HG03565 (cell line): ENCODE measurements around the gene OMG.
"Not testable (repeated sequence)": the region's sequence is repeated elsewhere in the genome, so short reads cannot be mapped to it uniquely, and the experiment has no call there.

Source experiments
- ATAC-seq: cut with Tn5 transposase; IDR thresholded peaks from one replicate; pipeline ENCODE4 v1.9.1; 2021; ENCODE audit warnings: mild to moderate bottlenecking, moderate library complexity; ENCODE audit not compliant: unreplicated experiment

Gene OMG

DNA sequence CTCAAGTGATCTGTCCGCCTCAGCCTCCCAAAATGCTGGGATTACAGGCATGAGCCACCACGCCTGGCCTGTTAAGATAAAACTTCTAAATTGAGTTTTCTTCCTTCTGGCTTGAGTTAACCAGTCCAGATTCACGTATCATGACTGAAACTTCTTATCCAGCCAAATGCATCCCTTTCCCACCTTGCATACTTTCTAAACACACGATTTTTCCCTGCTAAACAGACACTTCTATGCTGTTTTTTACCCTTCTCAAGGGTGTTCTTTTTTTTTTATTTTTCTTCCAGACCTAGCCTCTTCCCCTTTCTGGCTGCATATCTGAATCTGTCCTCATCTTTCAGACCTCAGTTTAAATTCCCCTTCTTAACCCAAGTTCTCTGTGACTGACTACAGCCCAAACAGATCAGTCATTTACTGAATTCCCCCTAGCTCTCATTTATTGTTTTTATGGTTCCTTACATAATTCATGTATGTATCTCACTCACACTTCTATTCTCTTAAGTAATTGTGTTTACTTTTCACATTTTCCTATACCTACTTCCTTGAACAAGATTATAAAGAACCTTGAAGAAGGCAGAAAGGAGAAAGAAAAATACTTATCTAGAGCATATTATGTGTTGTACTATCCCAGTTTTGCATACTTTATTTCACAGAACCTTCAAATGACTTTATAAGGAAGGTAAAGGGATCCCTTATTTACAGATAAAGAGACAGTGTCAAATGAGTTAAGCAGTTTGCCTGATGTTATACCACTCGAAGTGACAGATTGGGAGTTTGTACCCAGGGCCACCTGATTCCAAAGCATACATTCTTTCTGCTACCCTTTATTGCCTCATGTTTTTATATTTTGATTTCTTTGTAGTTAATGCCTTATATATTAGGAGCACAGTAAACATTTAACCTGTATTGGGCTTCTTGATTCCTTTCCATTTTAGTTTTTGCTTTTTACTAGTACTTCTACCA, 11.6 kb upstream of the OMG start:
- no peak for ATAC-seq

DNA sequence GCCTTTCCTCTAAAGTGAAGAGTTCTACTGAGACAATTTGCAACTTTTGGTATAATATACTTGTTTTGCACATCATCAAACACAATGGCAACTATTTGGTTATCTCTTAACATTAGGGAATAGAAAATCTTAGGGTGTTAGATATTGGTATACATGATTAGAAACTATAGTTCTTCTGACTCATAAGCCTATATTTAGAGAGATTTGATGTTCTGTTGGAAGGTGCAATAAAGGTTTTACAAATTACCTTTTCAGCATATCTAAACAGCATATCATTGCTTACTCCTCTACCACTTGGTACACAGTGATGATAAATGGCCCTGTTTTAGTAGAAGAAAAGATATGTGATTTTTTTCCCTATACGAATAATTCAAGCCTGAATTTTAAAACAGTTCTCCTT, 10.6 kb upstream of the OMG start:
- no peak for ATAC-seq

DNA sequence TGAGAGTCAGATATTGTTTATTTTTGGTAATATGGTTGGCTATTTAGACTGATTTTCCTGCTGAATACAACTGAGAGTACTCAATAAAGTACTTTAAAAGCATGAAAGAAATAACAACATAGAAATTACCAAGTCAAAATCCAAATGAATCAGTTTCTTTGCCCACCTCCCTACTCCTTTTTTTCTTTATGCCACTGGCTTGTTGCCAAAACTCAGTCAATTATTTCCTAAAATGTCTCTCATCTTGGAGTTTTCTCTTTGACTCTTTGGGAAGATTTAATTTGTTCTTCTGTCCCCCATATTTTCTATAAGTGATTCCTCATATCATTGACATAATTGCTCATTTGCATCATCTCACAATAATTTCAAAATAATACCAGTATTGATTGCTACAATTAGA, 2.6 kb upstream of the OMG start:
- ATAC-seq, result no peak

DNA sequence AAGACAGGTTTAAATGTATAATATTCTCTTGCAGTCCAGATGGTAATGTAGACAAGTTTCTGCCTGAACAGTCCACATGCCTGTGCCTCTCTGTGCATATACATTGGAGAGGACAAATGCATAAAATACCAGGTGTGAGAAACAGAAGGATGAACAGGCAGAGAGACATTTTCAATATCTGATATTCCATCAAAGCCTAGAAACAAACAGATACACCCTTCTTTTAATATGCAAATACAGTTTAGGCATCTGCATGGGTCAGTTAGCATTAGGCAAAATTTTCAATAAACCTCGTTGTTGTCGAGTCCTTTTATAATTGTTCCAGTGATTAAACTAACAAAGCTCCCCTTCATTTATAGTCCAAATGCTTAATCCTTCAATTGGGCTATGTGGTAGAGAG, 897 bp downstream of the OMG start:
- no peak for ATAC-seq

DNA sequence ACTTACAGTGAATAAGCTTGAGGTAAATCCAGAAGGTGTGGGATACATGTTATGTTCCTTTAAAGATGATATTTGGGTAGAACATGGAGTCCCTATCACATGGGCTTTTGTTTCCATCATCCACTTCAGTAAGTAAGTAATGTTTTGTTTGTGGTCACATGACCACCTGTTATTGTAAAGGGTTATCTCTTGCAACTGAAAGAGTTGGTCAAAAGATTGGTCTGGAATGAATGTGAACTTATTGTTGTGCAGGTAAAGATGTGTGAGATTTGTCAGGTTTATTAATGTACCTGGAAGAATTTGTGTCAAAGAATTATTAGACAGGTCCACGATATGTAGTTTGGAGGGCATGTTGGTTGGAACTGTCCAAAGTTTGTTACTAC, 1.6 kb downstream of the OMG start:
- no peak for ATAC-seq

DNA sequence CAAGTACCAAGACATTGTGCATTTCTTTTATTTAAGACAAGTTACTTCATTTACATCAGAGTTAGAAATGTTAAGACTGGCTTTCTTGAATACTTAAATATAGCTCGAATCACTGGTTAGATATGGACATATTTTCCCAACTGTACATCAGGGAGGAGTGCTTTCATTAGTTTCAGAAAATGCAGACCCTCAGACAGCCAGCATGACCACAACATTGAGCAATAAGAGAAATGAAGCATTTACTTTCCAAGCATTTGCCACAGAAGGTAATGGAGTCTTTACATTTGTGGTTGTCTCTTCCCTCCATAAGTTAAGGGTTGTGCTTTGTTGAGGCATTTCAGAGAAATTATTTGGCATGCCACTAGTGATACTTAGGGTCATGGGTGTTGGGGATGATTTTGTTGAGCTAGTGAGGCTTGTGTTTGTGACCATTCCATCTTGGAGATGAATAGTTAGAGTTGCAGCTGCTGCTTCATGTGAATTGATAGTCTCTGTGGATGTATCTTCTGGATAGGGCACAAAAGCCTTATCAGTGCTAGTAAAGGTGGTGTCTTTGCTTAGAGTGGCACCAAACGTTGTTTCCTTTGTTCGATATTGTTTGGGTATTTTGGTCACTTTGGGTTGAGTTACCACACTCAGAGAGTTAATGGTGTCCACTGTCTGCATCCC, 2.1 kb downstream of the OMG start:
- ATAC-seq, result no peak

DNA sequence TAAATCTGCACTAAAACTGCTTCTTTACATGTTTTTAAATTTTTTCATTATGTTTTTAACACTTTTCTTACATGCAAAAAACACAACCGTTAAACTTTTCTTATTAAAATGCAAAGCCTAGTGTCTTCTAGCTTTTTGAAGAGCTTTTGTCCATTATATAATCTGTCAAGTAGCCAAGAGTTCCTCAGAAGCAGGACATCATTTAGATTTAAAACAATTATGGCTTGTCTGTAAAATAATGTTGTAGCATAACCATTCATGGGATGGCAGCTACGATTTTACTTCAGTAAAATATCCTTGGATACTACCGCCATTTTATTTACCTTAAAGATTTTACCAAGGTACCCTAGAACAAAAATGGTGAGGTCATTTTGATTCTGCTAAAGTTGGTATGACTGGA, 2.8 kb downstream of the OMG start:
- no peak for ATAC-seq

DNA sequence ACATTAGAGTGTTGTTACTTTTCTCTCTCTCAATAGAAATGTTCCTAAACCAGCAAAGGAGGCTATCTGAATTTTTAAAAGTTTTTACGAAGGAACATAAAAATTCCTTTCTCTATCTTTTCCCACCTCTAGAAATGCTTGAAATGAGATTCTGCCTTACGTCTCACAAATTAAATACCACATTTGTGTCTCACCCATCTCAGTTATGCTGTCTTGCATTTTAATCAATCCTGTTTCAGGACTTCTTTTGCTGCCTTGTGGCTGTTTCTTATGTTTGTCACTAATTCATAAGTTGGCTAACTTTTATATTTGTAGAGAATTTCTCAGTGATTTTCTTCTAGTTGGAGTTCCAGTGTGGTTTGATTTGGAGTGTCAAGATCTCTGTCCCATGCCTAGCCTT, 3.5 kb downstream of the OMG start:
- no peak for ATAC-seq

DNA sequence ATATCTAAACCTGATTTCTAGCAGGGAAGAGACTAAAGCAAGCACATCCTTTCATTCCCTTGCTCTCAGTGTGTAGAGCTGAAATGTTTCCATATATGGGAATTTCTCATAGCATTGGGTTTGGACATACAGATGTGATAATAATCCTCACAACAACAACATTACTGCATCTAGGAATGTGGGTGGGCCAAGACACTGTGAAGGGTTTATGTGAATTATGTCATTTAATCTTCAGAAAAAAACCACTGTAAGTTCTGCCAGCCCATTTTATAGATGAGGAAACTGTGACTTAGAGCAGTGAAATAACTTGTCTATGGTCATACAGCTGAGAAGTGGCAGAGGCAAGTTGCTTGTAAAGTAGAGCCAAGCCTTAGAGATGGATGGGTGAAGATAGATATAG, 5.2 kb downstream of the OMG start:
- no peak for ATAC-seq

DNA sequence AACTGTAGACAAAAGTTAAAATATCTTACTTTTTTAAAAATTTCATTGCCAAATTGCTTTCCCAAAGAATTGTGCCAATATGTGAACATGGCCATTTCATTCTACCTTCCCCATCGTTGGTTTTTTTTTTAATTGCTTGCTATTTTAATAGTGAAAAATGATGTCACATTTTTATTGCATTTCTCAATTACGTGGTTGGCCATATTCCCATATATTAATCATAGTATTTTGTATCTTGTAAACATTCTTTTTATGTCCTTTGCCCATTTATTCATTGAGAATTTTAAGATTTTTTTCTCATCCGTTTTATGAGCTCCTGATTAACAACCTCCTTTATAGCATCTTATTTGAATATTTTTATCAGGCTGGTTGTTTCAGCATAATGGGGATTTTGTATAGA, 7.2 kb downstream of the OMG start:
- no peak for ATAC-seq

DNA sequence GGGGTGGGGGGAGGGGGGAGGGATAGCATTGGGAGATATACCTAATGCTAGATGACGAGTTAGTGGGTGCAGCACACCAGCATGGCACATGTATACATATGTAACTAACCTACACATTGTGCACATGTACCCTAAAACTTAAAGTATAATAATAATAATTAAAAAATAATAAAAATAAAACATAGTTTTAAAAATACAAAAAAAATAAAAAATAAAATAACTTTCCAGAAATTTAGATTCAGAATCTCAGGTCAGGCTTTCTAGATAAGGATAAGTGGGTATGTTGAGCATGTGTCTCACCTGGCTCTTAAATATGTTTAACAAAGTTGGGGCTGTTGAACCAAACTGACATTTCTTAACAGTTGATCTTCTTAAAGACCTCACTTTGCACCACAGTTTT, 9.1 kb downstream of the OMG start:
- not testable (repeated sequence) for ATAC-seq

DNA sequence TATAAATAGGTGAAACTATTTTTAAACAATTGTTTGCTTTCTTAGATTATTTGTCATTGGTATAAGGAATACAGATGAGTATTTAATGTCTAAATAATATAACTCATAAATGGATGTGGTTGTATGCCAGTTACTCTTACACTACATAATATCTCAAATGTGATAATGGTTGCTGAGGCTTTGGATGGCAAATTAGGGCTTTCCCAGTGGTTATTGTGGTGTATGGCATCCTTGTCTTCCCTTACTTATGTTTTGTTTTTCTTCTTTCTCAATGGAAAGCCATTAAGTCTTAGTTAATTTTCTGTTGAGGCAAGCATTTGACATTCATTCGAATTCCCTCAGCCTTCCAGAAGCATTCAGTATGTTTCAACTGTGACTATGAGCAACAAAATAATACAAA, 10.5 kb downstream of the OMG start:
- ATAC-seq, result no peak

DNA sequence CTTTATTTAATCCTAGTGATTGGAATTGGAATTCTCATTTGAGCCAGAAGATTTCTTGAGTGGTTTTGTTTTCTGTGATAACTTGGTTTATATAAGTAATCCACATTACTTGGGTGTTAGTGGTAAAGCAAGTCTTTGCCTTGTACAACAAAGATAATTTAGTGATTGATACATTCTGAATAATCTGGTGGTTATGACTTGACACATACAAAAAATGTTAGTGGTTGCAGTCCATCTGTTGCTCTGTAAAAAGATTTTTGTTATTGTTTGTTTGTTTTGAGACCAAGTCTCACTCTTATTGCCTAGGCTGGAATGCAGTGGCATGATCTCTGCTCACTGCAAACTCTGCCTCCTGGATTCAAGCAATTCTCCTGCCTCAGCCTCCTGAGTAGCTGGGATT, 13.2 kb downstream of the OMG start:
- no peak for ATAC-seq

DNA sequence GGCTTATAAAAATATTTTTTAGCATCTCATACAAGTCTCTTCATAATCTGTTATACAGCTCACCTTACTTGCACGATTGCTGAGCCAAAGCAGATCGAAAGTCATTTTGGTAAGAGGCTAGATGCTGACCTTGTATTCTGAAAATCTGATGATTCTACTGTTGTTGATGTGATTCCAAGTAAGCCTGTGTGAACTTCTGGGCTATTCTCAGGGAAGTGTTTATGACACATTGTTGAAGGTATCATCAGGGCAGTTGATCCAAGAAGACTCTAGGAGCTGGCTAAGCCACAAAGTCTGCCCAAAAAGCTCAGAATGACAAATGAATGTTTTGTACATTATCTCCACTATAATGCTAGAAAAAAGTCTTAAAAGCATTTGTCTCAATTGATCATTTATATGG, 16.0 kb downstream of the OMG start:
- ATAC-seq, result no peak

DNA sequence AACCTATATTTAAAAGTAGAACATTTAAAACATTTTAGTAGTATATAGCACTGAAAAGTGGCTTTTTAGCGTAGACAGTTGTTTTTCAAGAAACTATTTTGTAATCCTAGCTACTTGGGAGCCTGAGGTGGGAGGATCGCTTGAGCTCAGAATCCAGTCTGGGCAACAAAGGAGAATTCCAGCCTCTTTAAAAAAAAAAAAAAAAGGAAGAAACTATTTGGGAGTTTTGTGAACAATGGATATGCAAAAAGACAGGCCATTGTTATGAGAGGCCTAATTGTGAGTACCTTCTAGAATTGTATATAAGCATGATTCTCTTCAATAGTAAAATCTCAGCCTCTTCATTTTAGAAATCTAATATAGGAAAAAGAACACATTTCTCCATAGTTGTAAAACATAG, 17.6 kb downstream of the OMG start:
- no peak for ATAC-seq

DNA sequence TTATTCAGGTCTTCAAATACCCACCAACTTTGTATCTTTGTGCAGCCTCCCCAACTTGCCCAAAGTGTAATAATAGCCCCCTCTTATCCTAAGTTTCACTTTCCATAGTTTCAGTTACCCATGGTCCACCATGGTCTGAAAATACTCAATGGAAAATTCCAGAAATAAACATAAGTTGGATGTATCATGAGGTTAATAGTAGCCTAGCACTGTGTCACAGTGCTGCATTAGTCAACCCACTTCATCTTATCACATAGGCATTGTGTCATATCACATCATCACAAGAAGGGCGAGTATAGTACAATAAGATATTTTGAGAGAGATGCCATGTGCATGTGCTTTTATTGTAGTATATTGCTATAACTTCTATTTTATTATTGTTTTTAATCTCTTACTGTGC, 21.9 kb downstream of the OMG start:
- ATAC-seq, result no peak

DNA sequence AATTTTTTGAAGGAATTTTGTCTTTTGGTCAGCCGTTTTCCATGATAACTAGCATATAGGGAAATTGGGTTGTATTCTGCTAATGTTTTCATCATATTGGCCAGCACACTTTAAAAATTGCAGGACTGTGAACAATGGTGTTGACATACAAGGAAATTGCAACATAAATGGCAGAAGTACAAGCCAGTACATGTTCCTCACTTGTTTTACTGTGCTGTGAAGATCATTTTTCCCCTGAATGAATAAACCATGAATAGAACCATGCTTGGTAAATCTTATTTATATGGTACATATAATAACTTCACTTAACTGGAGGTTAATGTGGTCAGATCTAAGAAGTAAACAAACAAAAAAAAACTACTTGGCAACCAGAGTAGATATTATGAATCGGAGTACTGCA, 22.8 kb downstream of the OMG start:
- ATAC-seq, result no peak

DNA sequence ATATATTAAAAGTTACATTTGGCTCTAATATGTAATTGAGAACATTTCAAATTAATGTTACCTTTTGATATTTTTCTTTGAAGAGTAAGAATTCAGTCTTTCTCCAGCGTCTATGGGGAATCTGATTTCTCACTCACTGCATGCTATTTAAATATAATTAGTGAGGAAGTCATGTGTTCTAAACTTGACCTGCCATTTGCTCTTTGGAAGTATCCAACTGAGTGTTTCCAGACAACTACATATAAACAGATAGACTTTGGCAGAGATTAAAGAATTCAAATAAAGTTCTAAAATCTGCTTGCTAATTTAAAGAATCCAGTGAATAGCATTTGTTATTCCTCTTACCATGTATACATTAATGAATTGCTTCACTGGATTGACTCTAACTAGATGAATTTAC, 23.5 kb downstream of the OMG start:
- no peak for ATAC-seq

DNA sequence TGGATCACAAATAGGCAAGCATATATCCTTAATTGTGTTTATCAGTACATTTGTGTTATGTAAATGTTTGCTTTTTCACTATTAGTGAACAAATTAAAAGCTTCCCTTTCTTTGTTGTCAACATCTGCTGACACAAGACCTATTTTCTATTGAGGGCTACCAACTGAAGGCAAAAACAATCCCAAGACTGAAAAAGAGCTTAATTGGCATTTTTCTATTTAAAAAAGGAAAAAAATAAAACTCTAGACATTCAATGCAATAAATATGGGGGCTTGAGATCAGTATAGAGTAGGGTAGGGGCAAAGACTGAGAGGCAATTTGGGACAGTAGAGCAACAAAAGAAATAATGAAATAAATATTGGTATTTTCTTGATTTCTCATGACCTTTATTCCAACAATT, 24.2 kb downstream of the OMG start:
- ATAC-seq, result no peak

DNA sequence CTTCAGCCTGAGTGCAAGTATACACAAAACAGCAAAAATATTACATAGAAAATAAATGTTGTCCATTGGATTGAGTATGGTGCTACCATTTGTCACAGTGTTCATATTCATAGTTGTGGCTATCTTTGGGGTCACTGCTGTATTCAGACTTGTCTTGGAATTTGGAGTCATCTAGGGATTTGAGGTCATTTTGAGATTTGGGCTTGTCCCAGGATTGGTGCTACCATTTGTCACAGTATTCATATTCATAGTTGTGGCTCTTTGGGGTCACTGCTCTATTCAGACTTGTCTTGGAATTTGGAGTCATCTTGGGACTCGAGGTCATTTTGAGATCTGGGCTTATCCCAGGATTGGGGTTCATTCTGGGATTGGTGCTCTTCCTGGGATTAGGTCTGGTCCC, 24.8 kb downstream of the OMG start:
- no peak for ATAC-seq

DNA sequence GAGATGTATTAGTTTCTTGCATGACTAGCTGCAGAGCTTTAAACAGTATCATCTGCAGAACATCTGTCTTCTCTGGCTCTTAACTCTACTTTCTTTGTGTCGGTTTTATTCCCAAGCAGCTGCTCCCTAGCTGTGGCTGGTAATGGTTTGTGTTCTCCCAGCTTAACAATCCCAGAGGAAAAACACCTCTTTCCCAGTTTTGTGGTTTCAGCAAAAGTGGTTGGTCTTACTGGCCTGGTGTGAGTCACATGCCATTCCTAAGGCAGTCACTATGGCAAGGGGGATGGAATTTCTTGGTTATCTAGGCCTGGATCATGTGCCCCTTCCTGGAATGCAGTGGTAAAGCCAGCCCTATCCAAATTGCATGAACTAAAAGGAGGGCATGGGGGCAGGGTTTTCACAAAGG, 27.5 kb downstream of the OMG start:
- no peak for ATAC-seq

DNA sequence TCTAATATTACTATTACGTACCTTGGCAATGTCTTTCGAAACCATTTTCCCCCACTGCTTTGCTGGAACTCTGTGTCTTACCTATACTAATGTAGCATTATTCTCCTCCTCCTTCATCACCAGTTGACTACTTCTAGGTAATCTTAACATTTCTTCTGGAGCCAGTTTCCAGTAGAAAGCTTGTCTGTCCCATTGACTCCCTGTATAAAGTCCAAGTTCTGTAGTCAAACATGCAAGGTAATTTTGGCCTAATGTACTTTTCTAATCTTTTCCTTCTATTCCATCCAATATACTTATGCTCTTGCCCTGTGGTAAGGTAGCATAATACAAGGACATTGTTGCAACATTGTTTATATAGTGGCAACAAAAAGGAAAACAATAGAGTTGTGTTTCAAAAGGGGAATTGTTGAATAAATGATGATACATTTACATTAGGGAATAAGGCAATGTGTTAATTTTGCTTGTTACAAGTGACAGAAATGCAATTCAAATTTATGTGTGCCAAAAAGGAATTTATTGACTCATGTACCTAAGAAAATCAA, 27.9 kb downstream of the OMG start:
- no peak for ATAC-seq
